CD4-positive, alpha-beta T cell treated with Interleukin-15 for 1 hour (primary cell): Measurements from ENCODE around the gene CYP24A1.

Source experiments
- DNase-seq: peaks from one replicate; pipeline ENCODE4 v3.0.0-alpha.2; 2020

CYP24A1 gene

DNA sequence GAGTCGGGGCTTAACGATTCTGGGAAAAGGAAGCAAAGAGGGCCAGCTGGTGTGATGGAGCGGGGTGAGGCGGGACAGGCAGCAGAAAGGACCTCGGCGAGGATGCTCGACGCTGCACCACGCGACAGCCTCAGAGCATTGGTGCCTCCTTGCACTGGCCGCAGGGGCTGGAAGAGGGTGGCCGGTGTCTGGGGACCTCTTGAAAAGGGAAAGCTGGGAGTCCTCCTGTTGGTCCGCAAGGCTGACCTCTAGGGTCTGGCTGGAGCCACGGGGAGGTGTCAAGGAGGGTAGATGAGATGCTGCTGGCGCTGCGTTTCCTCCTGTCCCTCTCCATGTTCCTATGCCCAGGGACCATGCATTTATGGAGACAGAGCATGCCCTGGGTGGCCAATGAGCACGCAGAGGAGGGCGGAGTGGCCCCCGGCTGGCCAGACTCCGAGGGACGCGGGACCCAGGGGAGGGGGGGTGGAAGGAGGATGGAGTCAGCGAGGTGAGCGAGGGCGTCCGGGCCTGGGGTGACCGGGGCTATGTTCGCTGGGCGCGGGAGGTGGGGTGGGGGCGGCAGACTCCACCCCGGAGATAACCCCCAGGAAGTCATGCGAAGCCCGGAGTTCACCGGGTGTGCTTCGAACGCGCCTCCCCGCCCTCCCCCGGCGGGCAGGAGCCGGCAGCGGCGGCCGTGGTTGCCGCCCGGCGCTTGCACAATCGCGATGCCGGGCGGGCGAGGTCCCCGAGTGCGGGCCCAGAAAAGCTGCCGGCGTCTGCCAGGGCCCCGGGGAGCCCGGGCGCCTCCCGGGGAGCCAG lies at the start of gene CYP24A1:
TSS of gene CYP24A1 (minus strand) at position 334 of the 804 bp plus-strand sequence. CDS start 407 bp downstream, outside the sequence.
- no peak for DNase-seq

DNA sequence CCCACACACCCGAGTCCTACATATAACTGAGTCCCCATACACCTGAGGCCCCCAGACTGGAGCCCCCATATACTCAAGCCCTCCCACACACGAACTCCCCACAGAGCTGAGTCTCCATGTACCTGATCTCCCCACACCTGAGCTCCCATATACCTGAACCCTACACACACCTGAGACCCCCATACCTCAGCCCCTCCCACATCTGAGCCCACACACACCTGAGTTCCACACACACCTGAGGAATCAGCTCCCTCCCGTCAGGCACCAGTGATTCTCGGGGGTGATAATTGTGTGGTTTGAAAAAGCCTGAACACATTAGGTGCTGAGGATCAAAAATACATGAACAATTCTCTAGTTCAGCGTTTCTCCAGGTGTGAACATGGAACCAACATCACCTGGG lies 49.5 kb upstream of the CYP24A1 start:
- no peak for DNase-seq

DNA sequence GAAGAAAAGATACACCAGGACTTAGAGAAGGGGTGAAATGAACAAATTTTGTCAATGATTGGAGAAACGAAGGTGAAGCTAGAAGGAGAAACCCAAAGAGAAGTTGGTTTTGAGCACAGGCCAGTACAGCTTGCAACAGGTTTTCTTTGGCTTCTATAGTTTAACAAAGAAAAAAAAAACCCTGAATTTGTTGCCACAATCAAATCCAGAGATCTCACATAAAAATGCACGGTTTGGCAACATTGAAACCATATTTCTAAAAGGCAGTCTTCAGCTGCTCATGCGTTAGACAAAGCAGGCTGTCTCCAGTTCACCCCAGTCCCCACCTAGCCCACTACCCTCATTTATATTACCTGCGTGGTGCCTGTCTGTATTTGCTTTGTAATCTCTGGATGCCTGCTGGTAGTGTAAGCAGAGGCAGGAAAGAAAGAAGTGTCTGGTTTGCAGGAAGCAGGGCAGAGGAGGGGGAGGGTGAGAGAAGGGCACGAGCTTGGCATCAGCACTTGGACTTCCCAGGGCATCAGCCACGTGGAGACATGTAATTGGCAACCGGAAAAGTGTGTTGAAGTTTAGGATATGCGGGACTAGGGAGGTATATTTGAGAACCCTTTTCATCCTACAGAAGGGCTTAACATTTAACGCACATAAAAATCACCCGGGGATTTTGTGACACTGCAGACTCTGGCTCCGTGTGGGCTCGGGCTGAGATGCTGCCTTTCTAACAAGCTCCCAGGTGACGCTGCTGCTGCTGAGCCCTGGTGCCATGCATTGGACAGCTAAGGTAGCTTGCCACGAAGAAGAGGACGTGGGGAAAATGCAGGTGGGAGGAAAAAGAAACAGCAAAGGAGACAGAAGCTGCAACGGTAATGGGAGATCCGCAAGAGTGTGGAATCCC lies 48.5 kb upstream of the CYP24A1 start:
- no peak for DNase-seq

DNA sequence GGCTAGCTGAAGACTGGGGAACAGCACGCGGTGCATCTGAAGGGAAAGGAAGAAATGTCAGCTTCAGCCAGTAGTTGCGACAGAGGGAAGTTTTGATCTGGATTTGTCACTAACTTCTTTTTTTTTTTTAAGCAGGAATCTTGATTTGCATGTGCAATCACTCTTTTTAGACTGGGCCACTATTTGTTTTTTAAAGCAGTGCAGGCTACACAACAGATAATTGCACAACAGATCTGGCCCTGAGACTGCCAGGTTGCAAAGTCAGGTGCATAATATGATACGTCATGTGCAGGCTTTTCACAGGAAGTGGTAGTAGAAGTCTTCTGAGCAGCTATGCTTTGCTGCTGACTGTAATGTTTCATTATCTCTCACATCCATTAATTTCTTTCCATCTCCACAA lies 47.6 kb upstream of the CYP24A1 start:
- no peak for DNase-seq

DNA sequence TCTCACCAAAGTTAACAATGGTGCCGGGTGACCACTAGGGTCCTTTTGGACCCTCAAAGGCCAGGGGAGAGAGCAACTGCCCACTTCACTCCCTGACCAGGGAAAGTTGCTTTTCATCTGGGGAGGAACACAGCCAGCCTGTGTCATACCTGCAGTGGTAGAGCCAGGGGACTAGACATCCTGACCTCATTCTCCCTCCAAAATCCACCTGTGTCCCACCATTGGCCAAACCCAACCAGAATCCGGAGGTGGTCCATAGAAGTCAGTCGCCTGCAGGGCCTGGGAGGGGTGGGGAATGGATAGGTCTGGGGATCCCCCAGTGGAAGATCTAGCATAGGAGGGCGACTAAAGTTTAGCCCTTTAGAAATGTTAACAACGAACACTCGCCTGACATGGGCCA lies 46.9 kb upstream of the CYP24A1 start:
- no peak for DNase-seq

DNA sequence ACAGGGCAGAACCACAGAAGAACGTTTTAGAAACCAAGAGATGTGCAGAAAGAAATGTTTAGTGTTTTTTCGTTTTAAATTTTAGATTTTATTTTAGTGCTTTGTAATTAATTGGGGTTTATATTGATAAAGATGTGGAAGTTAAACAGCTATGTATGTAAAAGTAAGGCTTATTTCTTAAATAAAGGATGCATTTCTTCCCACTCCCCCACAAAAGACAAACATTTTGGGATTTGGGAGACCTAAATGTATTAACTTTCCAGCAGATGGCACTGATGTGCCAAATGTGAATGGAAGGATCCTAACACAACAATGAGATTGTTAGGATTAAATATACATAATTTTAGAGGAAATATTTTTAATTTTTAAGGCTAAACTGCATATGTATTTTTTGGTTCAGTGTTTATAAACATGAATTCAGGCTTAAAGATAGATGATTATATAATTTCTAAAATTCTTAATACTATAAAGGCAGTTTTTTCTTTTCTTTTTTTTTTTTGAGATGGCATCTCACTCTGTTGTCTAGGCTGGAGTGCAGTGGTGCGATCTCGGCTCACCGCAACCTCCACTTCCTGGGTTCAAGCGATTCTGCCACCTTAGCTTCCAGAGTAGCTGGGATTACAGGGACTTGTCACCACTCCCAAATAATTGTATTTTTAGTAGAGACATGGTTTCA lies 46.1 kb upstream of the CYP24A1 start:
- DNase-seq = no peak

DNA sequence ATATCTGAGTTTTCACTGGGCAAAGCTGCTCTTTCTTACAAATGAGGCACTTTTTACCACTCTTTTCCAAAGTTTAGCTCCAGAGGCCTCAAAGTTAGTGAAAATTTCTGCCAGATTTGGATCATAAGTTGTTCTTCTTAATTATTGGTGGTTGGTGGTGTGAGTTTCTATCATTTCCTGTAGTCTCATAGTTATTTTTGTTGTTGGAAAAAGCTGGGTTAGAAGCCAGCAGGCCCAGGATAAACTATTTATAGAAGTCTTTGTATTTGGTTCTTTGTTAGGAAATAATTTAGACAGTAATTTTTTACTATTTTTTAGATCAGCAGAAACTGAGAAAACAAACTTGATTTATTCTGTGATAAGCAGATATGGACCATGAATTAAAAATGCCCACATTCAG lies 44.7 kb upstream of the CYP24A1 start:
- DNase-seq = no peak

DNA sequence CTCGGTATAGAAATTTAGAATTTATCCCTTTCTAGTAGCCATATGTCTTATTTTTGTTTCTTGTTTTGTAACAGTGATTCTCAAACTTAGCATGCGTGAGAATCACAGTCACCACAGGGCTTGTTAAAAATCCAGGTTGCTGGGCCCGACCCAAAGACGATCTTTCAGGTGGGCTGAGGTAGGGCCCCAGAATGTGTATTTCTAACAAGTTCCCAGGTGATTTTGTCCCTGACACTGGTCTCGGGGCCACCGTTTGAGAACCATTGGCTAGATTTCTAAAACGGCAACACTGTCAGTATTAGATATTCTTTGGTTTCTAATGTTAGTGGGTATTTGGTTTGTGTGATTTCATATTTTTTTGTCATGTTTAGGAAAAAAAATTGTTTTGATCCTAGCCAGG lies 44.0 kb upstream of the CYP24A1 start:
- no peak for DNase-seq

DNA sequence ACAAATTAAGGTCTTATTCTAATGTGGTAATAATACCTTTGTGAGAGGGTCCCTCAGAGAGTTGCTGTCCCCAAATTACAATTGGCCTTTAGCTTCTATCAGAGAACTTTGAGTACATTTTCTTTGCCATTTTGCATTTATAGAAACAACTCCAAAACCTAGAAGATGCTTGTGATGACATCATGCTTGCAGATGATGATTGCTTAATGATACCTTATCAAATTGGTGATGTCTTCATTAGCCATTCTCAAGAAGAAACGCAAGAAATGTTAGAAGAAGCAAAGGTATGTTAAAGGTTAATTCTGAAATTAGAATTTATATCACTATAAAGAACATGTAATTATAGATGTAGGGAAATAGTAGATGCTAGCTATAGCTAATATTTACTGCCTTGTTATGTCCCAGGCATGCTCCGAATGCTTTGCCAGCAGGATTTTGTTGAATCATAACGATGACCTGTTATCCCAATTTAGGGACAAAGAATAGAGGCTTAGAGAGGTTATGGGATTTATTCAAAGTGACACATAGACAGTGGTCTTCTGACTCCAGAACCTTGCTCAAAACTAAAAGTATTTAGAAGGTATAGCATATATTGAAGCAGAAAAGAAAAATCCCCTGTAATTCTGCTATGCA lies 41.5 kb upstream of the CYP24A1 start:
- DNase-seq = no peak

DNA sequence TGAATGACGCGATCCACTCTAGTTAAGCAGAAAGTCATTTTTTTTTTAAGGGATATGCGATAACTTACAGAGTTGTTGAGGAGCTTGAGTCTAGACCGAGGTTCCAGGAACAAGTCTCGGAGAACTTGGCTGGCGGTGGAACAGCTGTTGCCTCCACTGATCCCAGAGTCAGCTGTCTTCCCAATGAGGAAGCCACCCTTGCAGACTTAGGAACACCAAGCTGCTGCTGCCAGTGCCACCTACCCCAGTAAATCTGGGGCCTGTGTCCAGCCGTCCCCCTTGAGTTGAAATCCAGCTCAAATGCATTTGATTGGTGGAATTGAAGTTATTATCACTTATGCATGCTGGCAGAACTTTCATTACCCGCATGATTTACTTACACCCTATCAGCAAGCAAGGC lies 40.8 kb upstream of the CYP24A1 start:
- DNase-seq = no peak

DNA sequence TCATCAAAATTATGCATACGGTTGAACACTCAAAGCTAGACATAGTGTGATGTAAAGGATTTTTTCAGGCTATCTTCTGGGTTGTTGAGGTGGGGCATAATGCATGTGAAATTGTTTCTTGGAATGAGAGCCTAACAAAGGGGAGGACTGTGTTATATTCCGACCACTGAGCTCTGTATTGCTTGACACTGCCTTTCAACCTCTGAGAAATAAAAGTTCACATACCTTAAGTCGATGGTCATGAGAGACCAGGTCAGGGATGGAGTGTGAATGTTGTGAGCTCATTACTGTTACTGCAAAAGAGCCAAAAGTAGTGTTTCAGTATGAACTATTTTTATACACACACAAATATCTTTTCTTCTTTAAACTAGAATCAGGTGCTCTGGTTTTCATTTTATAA lies 39.1 kb upstream of the CYP24A1 start:
- no peak for DNase-seq

DNA sequence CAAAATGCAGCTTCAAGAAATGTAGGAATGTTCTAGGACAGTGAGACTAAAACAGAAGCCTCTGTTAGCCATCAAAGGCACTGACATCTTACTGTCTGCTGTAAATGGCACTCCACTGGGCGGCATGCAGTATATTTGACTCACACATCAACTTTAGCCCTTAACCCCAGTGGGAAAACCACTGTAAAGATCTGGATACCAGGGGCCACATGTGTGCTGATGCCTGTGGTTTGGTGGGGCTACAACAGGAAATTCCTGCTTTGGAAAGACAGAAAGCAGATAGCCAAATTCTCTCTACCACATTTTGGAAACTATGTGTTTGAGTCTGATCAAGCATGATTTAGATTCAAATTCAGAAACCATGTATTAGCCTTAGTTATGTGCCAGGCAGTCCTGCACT lies 38.4 kb upstream of the CYP24A1 start:
- no peak for DNase-seq

DNA sequence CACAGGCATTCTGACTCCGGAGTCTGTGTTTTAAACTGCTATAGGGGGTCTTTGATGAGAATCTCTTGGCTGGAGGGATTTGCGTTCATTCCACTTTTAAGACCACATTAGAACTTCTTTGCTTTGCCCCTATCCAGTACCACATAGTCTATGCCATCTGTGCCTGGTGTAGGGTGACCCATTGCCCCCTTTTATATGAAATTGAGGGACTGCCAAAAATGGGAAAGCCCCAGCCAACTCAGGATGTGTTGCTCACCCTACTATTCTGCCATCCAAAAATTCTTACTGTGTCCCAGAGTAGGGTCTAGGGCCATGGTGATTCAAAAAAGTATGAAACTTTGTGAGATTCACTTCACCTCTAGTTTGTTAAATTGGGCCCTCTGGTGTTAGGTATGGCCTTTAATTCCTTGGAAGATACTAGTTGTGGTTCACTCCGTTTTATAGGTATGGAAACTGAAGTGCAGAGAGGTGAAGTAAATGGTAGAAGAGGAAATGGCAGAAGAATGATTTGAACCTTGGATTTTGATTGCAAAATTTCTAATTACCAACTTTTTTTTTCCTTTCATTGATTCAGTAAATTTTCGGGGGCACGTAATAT lies 35.5 kb upstream of the CYP24A1 start:
- DNase-seq = no peak

DNA sequence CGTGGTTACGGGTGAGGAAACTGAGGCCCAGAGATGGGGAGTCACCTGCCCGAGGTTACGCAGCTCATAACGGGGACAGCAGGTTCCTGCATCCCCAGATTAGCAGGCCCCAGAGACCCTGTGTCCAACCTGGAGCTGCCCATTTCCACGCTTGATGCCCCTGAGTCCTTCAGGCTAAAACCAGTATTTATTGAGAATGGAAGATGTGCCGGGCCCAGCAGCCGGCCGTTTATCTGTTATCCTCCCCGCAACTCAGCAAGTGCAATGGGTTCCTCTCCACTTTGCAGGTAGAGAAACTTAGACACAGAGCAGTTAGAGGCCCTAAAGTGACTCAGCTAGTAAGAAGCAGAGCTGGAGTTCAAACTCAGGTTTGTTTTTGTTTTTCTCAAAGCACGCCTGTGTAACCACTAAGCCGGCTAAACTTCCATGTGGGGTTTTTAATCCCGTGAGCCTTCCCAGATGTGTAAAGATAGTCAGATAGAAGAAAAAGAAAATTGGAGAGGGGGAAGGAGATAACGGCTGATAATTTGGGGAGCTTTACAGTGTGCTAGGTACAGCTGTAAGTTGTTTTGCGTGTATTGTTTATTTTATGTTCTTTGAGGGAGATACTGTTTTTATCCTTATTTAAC lies 34.9 kb upstream of the CYP24A1 start:
- no peak for DNase-seq

DNA sequence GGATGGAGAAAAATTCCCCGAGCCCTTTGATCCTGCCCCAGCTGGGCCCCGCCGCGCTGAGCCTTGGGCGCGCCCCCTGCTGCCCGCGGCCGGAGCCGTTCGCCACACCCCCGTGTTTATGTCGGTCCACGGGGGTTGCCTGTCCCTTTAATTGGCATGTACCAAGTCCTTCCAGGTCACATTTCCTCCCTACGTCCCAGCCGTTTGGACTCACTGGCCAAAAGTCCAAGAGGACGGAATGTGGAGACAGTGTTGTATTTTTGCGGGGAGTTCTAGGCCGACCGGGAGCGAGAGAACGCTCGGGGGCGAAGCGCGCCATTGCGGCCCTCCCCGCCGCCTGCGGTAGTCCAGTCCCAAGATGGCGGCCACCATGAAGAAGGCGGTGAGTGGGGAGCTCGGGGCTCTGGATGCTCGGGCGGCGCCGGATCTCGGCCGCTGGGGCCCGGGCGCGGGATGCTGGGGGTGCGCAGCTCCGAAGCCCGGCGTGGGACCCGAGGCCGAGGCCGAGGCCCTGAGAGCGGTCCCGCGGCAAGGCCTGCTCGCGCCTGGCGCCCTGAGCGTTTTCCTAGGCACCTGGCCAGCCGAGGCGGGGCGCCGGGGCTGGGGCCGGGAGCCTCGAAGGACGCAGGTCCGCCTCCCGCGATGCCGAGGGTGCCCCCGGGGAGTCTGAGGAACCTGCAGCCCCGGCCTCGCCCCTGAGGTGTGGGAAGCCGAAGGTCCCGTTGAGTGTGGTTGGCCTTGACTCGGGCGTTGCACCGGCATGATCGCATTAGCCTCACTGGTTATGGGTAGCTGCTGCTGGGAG lies 34.2 kb upstream of the CYP24A1 start, which contains the start of gene PFDN4:
TSS of gene PFDN4 (plus strand) at position 345 of the 805 bp plus-strand sequence. CDS start at position 359, 14 bp downstream.
- DNase-seq = peak; percentile 75

DNA sequence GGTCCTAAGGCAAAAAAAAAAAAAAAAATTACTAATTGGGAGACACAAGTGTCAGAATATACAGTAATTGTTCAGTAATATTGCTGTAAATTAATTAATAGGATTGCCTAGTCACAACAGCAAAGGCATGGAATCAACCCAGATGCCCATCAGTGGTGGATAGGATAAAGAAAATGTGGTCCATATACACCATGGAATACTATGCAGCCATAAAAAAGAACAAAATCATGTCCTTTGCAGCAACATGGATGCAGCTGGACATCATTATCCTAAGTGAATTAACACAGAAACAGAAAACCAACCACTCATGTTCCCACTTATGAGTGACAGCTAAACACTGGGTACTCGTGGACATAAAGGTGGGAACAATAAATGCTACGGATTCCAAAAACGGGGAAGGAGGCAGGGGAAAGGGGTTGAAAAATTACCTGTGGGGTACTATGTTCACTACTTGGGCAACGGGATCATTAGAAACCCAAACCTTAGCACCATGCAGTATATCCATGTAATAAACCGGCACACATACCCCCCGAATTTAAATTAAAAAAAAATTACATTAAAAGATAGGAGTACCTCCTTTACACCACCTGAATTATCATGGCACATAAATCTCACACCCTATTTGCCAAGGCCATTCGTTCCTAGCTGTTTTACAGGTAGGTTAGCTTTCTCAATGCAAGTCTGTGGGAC lies 33.4 kb upstream of the CYP24A1 start:
- no peak for DNase-seq

DNA sequence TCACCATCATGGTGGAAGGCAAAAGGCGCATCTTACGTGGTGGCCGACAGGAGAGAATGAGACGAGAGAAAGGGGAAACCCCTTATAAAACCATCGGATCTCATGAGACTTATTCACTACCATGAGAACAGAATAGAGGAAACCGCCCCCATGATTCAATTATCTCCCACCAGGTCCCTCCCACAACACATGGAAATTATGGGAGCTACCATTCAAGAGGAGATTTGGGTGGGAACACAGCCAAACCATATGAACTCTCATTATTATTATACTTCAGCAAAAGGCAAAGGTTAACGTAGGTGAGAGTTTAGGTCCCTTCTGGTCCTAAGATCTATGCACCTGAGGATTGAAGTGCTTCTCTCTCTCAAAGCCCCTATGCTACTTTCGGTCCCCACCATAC lies 31.7 kb upstream of the CYP24A1 start:
- no peak for DNase-seq

DNA sequence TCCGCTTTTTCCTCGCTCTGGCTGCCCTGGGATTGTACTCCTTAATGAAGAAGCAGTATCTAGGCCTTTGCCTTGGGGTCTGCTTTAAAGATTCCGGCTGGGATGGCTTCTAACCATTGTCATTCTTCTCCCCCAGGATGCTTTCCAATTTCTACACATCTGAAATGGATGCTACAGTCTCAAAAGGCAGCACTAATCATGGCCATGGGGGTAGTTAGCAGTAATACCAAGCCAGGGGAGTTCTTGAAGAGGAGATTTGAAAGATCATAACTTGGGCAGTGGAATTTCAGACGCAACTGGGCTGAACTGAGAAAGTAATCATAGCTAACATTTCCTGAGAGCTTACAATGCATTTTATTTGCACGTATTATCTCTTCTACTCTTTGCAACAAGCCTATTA lies 30.7 kb upstream of the CYP24A1 start:
- no peak for DNase-seq

DNA sequence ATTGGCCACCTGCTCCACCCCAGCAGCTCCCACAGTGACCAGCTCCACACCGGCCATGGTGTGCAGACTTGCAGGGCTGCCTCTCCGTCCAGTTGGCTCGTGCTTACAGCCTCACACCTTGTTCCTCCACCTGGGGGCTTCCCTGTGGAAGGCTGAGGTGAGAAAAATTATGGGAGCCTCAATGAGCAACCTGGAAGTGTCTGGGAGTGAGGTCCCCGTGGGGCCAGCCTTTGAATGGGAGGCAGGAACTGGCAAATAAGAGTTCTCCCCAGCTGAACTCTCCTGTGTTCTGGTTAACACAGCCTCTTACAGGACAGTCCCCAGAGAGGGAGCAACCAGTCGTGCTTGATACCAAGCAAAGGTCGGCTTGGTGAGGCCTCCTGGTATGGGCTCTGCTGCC lies 30.3 kb upstream of the CYP24A1 start:
- DNase-seq = no peak

DNA sequence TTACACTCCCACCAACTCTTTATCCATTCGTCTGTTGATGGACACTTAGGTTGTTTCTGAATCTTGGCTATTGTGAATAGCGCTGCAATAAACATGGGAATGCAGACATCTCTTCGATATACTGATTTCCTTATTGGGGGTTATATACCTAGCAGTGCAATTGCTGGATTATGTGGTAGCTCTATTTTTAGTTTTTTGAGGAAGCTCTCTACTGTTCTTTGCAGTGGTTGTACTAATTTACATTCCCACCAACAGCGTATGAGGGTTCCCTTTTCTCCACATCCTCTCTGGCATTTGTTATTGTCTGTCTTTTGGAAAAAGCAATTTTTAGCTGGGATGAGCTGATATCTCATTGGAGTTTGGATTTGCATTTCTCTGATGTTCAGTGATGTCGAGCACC lies 29.5 kb upstream of the CYP24A1 start:
- no peak for DNase-seq
